Measurements from ENCODE around the gene MAFG.

The MAFG gene

GRCh38 chr17:81921537-81921862 is 6.0 kb downstream of the MAFG start:
- TF ChIP-seq REST (IDR thresholded peaks at IDR 0.05; ENCODE audit: low read depth) (no peak), TAF1 (IDR thresholded peaks at IDR 0.05; ENCODE audit: low read depth) (no peak), EP300 (IDR thresholded peaks at IDR 0.05; ENCODE audit: borderline replicate concordance) (no peak), CEBPB (IDR thresholded peaks at IDR 0.05) (no peak), TCF12 (IDR thresholded peaks at IDR 0.05; ENCODE audit: low read depth) (no peak), TEAD4 (IDR thresholded peaks at IDR 0.05) (no peak), EGR1 (IDR thresholded peaks at IDR 0.05) (no peak), NFIC (IDR thresholded peaks at IDR 0.05) (no peak)

GRCh38 chr17:81920612-81921536 is 6.7 kb downstream of the MAFG start:
- TF ChIP-seq TEAD4 (IDR thresholded peaks at IDR 0.05) (no peak), FOXM1 (IDR thresholded peaks at IDR 0.05; ENCODE audit: borderline replicate concordance, low read depth) (no peak), EP300 (IDR thresholded peaks at IDR 0.05; ENCODE audit: borderline replicate concordance) (no peak), USF1 (IDR thresholded peaks at IDR 0.05) (no peak), CEBPB (IDR thresholded peaks at IDR 0.05) (no peak)

GRCh38 chr17:81918832-81919545 is 8.5 kb downstream of the MAFG start:
- TF ChIP-seq TCF12 (IDR thresholded peaks at IDR 0.05; ENCODE audit: low read depth) (no peak), CREB1 (IDR thresholded peaks at IDR 0.05; ENCODE audit: low read depth) (no peak), TEAD4 (IDR thresholded peaks at IDR 0.05) (no peak), REST (IDR thresholded peaks at IDR 0.05; ENCODE audit: low read depth) (no peak), NFIC (IDR thresholded peaks at IDR 0.05) (no peak), EGR1 (IDR thresholded peaks at IDR 0.05) (no peak), RAD21 (IDR thresholded peaks at IDR 0.05; ENCODE audit: low read depth) (no peak), FOXM1 (IDR thresholded peaks at IDR 0.05; ENCODE audit: borderline replicate concordance, low read depth) (no peak), TAF1 (IDR thresholded peaks at IDR 0.05; ENCODE audit: low read depth) (no peak), YY1 (IDR thresholded peaks at IDR 0.05; ENCODE audit: low read depth) (no peak), EP300 (IDR thresholded peaks at IDR 0.05; ENCODE audit: borderline replicate concordance) (no peak), ZBTB7A (IDR thresholded peaks at IDR 0.05; ENCODE audit: low read depth) (no peak), USF1 (IDR thresholded peaks at IDR 0.05) (no peak), CEBPB (IDR thresholded peaks at IDR 0.05) (no peak)
- TF ChIP-seq, protein P1, sequence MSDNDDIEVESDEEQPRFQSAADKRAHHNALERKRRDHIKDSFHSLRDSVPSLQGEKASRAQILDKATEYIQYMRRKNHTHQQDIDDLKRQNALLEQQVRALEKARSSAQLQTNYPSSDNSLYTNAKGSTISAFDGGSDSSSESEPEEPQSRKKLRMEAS (IDR thresholded peaks at IDR 0.05), result no peak

- TF ChIP-seq FOXM1 (IDR thresholded peaks at IDR 0.05; ENCODE audit: borderline replicate concordance, low read depth) (no peak), REST (IDR thresholded peaks at IDR 0.05; ENCODE audit: low read depth) (peak; percentile 43), TAF1 (IDR thresholded peaks at IDR 0.05; ENCODE audit: low read depth) (peak; percentile 75; the same call in 1 of the 2 replicates), EP300 (IDR thresholded peaks at IDR 0.05; ENCODE audit: borderline replicate concordance) (no peak), TCF12 (IDR thresholded peaks at IDR 0.05; ENCODE audit: low read depth) (peak; percentile 44; the same call in 1 of the 2 replicates), EGR1 (IDR thresholded peaks at IDR 0.05) (peak; percentile 12; the same call in 1 of the 2 replicates), YY1 (IDR thresholded peaks at IDR 0.05; ENCODE audit: low read depth) (peak; percentile 80)
These were observed 9.8 kb downstream of the MAFG start, which contains the start of gene SIRT7 for GRCh38 chr17:81917565-81918332. TSS of gene SIRT7 (minus strand) at chr17:81918176. CDS start at chr17:81918131, 45 bp downstream.

Measured in Ishikawa (cell line).